Neutrophil (primary cell): ENCODE data around the gene GRXCR1.

Source experiments
- H3K27ac ChIP-seq: fragments of 200-600 bp; sonication (generic); 2 replicates; pipeline ENCODE4 v1.5.1; 2016; ENCODE audit warnings: mild to moderate bottlenecking, moderate library complexity
- H3K27me3 ChIP-seq: fragments of 200-600 bp; sonication (generic); 2 replicates; pipeline ENCODE4 v1.6.0; 2016; ENCODE audit warnings: mild to moderate bottlenecking
- H3K36me3 ChIP-seq: fragments of 200-600 bp; sonication (generic); 2 replicates; pipeline ENCODE4 v1.5.1; 2017
- H3K4me1 ChIP-seq, 2 experiments: fragments of 200-600 bp in 1 of 2; sonication (generic) in 1 of 2; 1 replicate in 1 of 2; 2 replicates in 1 of 2; pipeline versions ENCODE4 v1.5.1 to v1.6.1; 2013 to 2016; ENCODE audit warnings: low read depth in 1 of 2, low read length in 1 of 2, mild to moderate bottlenecking in 1 of 2, moderate library complexity in 1 of 2; ENCODE audit not compliant: control insufficient read depth in 1 of 2, insufficient read depth in 1 of 2
- H3K4me3 ChIP-seq, 2 experiments: fragments of 200-600 bp in 1 of 2; sonication (generic) in 1 of 2; 1 replicate in 1 of 2; 2 replicates in 1 of 2; pipeline ENCODE4 v1.5.1; 2013 to 2016; ENCODE audit warnings: low read depth in 1 of 2, low read length in 1 of 2, mild to moderate bottlenecking in 1 of 2, moderate library complexity in 1 of 2
- H3K9me3 ChIP-seq: fragments of 200-600 bp; sonication (generic); 2 replicates; pipeline ENCODE4 v1.5.1; 2016
- CTCF ChIP-seq: fragments of 200-600 bp; sonication (generic); IDR thresholded peaks from 2 replicates; pipeline ENCODE4 v1.5.1; 2016; ENCODE audit warnings: antibody characterized with exemption

The GRXCR1 gene

GRCh38 chr4:42891644-42892043 lies 869 bp upstream of the GRXCR1 start:
- TF ChIP-seq CTCF: no peak
- Histone ChIP-seq H3K36me3 (no peaks in the 10 kb centered on the region), H3K27ac (no peak overlapping the region), H3K27me3 (no peaks in the 10 kb centered on the region), H3K4me1 (no peaks in the 10 kb centered on the region), H3K9me3 (no peaks in the 10 kb centered on the region), H3K4me3 (no peak overlapping the region)

GRCh38 chr4:42895452-42895851 lies 2.9 kb downstream of the GRXCR1 start:
- Histone ChIP-seq H3K4me1 (no peaks in the 10 kb centered on the region), H3K9me3 (no peaks in the 10 kb centered on the region), H3K27me3 (no peaks in the 10 kb centered on the region), H3K27ac (no peak overlapping the region), H3K4me3 (no peak overlapping the region), H3K36me3 (no peaks in the 10 kb centered on the region)
- TF ChIP-seq CTCF: no peak

- no peak overlapping the region for H3K27ac ChIP-seq
- no peaks in the 10 kb centered on the region for H3K4me1 ChIP-seq
- H3K4me3 ChIP-seq: no peak overlapping the region
- no peaks in the 10 kb centered on the region for H3K27me3 ChIP-seq
- no peak for TF ChIP-seq CTCF
- H3K9me3 ChIP-seq: no peaks in the 10 kb centered on the region
- no peaks in the 10 kb centered on the region for H3K36me3 ChIP-seq
Measured at GRCh38 chr4:42904986-42905385, 12.5 kb downstream of the GRXCR1 start.

DNA sequence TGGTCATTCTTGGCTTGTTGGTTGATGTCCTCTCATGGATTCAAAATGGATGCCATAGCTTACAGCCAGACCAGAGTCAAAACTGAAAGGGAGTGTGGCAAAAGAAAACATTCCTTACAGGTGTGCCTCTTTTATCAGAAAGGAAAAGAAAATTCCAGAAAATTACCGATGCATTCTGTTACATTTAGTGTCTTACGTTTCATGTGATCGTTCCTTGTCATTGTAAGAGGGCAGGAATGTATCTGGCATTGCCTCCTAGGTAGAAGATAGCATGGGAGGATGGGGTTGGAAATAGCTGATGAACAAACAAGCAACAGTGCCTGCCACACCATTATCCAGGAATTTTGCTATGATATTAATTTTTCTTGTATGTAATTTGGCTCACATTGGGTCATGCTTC lies 13.1 kb downstream of the GRXCR1 start:
- no peak for TF ChIP-seq CTCF
- Histone ChIP-seq H3K4me1 (no peaks in the 10 kb centered on the region), H3K27ac (no peak overlapping the region), H3K4me3 (no peak overlapping the region), H3K9me3 (no peaks in the 10 kb centered on the region), H3K36me3 (no peaks in the 10 kb centered on the region), H3K27me3 (no peaks in the 10 kb centered on the region)

- no peak overlapping the region for H3K4me3 ChIP-seq
- H3K36me3 ChIP-seq: no peaks in the 10 kb centered on the region
- no peaks in the 10 kb centered on the region for H3K4me1 ChIP-seq
- no peaks in the 10 kb centered on the region for H3K27me3 ChIP-seq
- no peaks in the 10 kb centered on the region for H3K9me3 ChIP-seq
- TF ChIP-seq CTCF: no peak
- no peak overlapping the region for H3K27ac ChIP-seq
Measured at GRCh38 chr4:42906341-42906740, 13.8 kb downstream of the GRXCR1 start.
